ENCODE results near the gene INTS4.
"Not testable (repeated sequence)": the region's sequence is repeated elsewhere in the genome, so short reads cannot be mapped to it uniquely, and the experiment has no call there.

INTS4 gene

GRCh38 chr11:77873345-77873744, 121.1 kb downstream of the INTS4 start:
- POLR2A ChIA-PET (ENCODE audit: low non-redundant PET), result no interaction called here
- CTCF ChIA-PET, result no interaction called here
- no peak for TF ChIP-seq CTCF (conservative IDR thresholded peaks at IDR 0.05; ENCODE audit: low read depth)
- no peak for DNase-seq (ENCODE audit: low spot score)
- H3K27ac ChIP-seq, result no peak overlapping the region

GRCh38 chr11:77871855-77872254, 122.6 kb downstream of the INTS4 start:
- TF ChIP-seq CTCF (conservative IDR thresholded peaks at IDR 0.05; ENCODE audit: low read depth), result no peak
- POLR2A ChIA-PET (ENCODE audit: low non-redundant PET), result no interaction called here
- no peak overlapping the region for H3K27ac ChIP-seq
- CTCF ChIA-PET, result no interaction called here
- DNase-seq (ENCODE audit: low spot score), result no peak

- POLR2A ChIA-PET (ENCODE audit: low non-redundant PET), result no interaction called here
- TF ChIP-seq CTCF (conservative IDR thresholded peaks at IDR 0.05; ENCODE audit: low read depth), result no peak
- H3K27ac ChIP-seq, result no peak overlapping the region
- DNase-seq (ENCODE audit: low spot score), result no peak
- CTCF ChIA-PET, result interaction anchor here (0.7 kb wide), 1 partner anchor 49 kb away, joined by 4 read pairs; no protein-coding TSS in a partner anchor
These were observed 125.7 kb downstream of the INTS4 start for GRCh38 chr11:77868744-77869143.

GRCh38 chr11:77866336-77866735, 128.1 kb downstream of the INTS4 start:
- no peak for TF ChIP-seq CTCF (conservative IDR thresholded peaks at IDR 0.05; ENCODE audit: low read depth)
- CTCF ChIA-PET, result interaction anchor here (0.6 kb wide), 1 partner anchor 827 kb away, joined by 4 read pairs; no protein-coding TSS in a partner anchor
- H3K27ac ChIP-seq, result no peak overlapping the region
- POLR2A ChIA-PET (ENCODE audit: low non-redundant PET), result no interaction called here
- DNase-seq (ENCODE audit: low spot score), result no peak

- no peak for TF ChIP-seq CTCF (conservative IDR thresholded peaks at IDR 0.05; ENCODE audit: low read depth)
These were observed 128.7 kb downstream of the INTS4 start for GRCh38 chr11:77865805-77866204.

GRCh38 chr11:77861444-77861843, 133.0 kb downstream of the INTS4 start:
- H3K27ac ChIP-seq; DNase-seq (ENCODE audit: low spot score); CTCF ChIA-PET; POLR2A ChIA-PET (ENCODE audit: low non-redundant PET): not testable (repeated sequence)

More at GRCh38 chr11:77865805-77866204, 128.7 kb downstream of the INTS4 start:
- ChIA-PET POLR2A (ENCODE audit: low non-redundant PET) (no interaction called here), CTCF (interaction anchor here (0.6 kb wide), 1 partner anchor 826 kb away, joined by 4 read pairs; no protein-coding TSS in a partner anchor)
- no peak for DNase-seq (ENCODE audit: low spot score)
- no peak overlapping the region for H3K27ac ChIP-seq

- DNase-seq (ENCODE audit: low spot score); POLR2A ChIA-PET (ENCODE audit: low non-redundant PET); H3K27ac ChIP-seq: not testable (repeated sequence)
- CTCF ChIA-PET, result interaction anchor here (0.6 kb wide), 1 partner anchor 55 kb away, joined by 5 read pairs; no protein-coding TSS in a partner anchor
These were observed 136.5 kb downstream of the INTS4 start for GRCh38 chr11:77857906-77858457.

GRCh38 chr11:77854838-77855237, 139.6 kb downstream of the INTS4 start:
- POLR2A ChIA-PET (ENCODE audit: low non-redundant PET), result no interaction called here
- H3K27ac ChIP-seq, result no peak overlapping the region
- TF ChIP-seq CTCF (conservative IDR thresholded peaks at IDR 0.05; ENCODE audit: low read depth), result no peak
- DNase-seq (ENCODE audit: low spot score), result no peak
- CTCF ChIA-PET, result no interaction called here
